ENCODE measurements around the gene QRICH2.
"Not testable (repeated sequence)": the region's sequence is repeated elsewhere in the genome, so short reads cannot be mapped to it uniquely, and the experiment has no call there.

The QRICH2 gene

DNA sequence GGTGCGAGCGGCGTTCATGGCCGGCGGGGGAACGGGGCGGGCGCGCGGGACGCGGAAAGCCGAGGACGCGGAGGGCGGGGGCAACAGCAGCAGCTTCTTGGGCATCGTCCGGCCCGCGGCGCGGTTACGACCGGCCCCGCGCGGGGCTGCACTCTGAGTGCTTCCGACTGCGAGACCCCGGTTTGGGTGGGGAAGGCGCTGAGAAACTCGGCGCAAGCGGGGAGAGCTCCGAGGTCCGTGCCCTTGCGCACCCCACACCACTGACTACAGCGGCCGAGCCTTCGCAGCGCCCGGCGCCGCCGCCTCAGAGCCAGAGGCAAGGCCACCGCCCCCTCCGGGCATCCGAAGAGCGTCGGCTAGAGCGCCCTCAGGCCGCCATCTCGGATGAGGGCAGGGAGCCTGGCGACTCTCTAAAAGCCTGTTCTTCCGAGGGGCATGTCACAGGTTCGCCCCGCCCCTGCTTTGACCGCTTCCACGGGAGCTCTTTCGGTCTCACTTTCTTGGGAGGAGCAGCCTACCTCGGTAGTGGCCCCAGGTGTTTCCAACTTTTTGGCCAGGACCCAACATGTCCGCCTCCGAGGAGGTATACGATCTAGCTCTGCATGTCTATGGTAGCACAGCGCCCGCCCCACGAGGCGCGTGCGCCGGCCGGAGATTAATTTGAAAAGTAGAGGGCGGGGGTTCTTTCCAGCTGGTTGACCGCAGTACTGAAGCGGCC is 45.7 kb upstream of the QRICH2 start, which contains the start of gene PRPSAP1:
TSS of gene PRPSAP1 (minus strand) at position 318 of the 718 bp plus-strand sequence. CDS start at position 105, 213 bp downstream.
- peak; percentile 96 for DNase-seq (ENCODE audit: extremely low read depth, insufficient read length)
- Histone ChIP-seq H3K4me3 (replicated peaks; ENCODE audit: low read depth, low read length) (peak within 1 kb of the TSS; percentile 73), H3K36me3 (ENCODE audit: control insufficient read depth, insufficient read depth, low read length) (no peaks in the 10 kb centered on the region), H3K27me3 (replicated peaks; ENCODE audit: control insufficient read depth, insufficient read depth, low read length) (no peaks in the 10 kb centered on the region)
- TF ChIP-seq CTCF (IDR thresholded peaks at IDR 0.05; ENCODE audit: insufficient read depth, low read length, poor library complexity, severe bottlenecking): no peak

DNA sequence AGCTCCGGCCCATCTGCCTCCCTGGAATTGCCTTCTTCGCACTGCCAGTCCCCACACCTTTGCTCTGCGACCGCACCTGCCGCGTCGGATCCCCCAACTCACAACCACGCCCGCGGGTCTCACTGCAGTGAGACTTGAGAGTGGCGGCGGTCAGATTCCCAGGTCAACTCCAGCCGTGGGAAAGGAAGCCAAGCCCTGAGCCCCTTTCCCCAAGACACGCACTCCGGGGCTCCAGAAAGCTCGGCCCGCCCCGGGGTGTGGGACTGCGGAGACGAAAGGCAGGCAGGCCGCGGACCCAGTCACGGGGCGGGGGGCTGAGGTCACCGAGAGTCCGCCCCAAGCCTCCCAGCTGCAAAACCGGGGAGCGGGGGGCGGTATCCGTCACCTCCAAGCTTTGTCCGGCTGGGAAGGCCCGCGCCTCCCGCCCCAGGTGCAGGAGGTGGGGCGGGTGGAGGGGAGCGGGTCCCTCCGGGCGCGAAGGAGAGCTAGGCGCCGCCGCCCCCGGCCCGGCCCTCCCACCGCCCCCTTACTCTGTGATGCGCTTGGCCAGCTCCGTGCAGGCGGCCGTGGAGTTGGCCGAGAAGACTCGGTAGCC is 45.0 kb upstream of the QRICH2 start:
- peak; percentile 39 for DNase-seq (ENCODE audit: extremely low read depth, insufficient read length)
- TF ChIP-seq CTCF (IDR thresholded peaks at IDR 0.05; ENCODE audit: insufficient read depth, low read length, poor library complexity, severe bottlenecking): no peak
- H3K27me3 ChIP-seq (replicated peaks; ENCODE audit: control insufficient read depth, insufficient read depth, low read length): no peaks in the 10 kb centered on the region
- peak overlapping the region; percentile 73 for H3K4me3 ChIP-seq (replicated peaks; ENCODE audit: low read depth, low read length)
- no peaks in the 10 kb centered on the region for H3K36me3 ChIP-seq (ENCODE audit: control insufficient read depth, insufficient read depth, low read length)

- no peak for DNase-seq (ENCODE audit: extremely low read depth, insufficient read length)
- no peak overlapping the region for H3K4me3 ChIP-seq (replicated peaks; ENCODE audit: low read depth, low read length)
- peaks cover 3% of the 10 kb centered on the region for H3K36me3 ChIP-seq (ENCODE audit: control insufficient read depth, insufficient read depth, low read length)
- TF ChIP-seq CTCF (IDR thresholded peaks at IDR 0.05; ENCODE audit: insufficient read depth, low read length, poor library complexity, severe bottlenecking): no peak
- no peaks in the 10 kb centered on the region for H3K27me3 ChIP-seq (replicated peaks; ENCODE audit: control insufficient read depth, insufficient read depth, low read length)
Measured at GRCh38 chr17:76351526-76352071, 43.5 kb upstream of the QRICH2 start.

DNA sequence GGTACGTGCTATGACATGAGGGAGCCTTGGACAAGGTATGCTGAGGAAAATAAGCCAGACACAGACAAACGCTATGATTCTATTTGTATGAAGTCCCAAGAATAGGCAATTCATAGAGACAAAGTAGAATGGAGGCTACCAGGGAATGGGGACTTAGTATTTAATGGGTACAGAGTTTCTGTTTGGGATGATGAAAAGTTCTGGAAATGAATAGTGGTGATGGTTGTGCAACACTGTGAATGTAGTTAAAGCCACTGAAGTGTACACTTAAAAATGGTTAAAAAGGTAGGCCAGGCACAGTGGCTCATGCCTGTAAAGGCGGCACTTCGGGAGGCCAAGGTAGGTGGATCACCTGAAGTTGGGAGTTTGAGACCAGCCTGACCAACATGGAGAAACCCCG is 42.4 kb upstream of the QRICH2 start:
- DNase-seq (ENCODE audit: extremely low read depth, insufficient read length): no peak
- no peaks in the 10 kb centered on the region for H3K27me3 ChIP-seq (replicated peaks; ENCODE audit: control insufficient read depth, insufficient read depth, low read length)
- TF ChIP-seq CTCF (IDR thresholded peaks at IDR 0.05; ENCODE audit: insufficient read depth, low read length, poor library complexity, severe bottlenecking): no peak
- peaks cover 7% of the 10 kb centered on the region for H3K36me3 ChIP-seq (ENCODE audit: control insufficient read depth, insufficient read depth, low read length)
- no peak overlapping the region for H3K4me3 ChIP-seq (replicated peaks; ENCODE audit: low read depth, low read length)

- not testable (repeated sequence) for H3K27me3 ChIP-seq (replicated peaks; ENCODE audit: control insufficient read depth, insufficient read depth, low read length); DNase-seq (ENCODE audit: extremely low read depth, insufficient read length); H3K4me3 ChIP-seq (replicated peaks; ENCODE audit: low read depth, low read length)
- peaks cover 11% of the 10 kb centered on the region for H3K36me3 ChIP-seq (ENCODE audit: control insufficient read depth, insufficient read depth, low read length)
Measured at GRCh38 chr17:76346936-76347335, 38.9 kb upstream of the QRICH2 start.

DNA sequence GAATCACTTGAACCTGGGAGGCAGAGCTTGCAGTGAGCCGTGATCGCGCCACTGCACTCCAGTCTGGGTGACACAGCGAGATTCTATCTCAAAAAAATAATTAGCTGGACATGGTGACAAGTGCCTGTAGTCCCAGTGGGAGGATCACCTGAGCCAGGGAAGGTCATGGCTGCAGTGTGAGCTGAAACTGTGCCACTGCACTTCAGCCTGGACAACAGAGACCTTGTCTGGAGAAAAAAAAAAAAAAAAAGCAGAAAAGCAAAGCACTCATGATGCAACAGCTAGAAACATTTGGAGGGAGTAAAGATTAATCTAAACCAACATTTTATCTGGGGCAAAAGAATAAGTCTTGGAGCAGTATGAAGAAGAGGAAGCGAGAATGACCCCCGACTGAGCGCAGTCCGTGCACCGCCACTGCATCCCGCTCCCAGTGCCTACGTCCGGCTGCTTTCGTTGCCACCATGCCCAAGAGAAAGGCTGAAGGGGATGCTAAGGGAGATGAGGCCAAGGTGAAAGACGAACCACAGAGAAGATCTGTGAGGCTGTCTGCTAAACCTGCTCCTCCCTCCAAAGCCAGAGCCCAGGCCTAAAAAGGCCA is 37.4 kb upstream of the QRICH2 start:
- H3K4me3 ChIP-seq (replicated peaks; ENCODE audit: low read depth, low read length): no peak overlapping the region
- DNase-seq (ENCODE audit: extremely low read depth, insufficient read length): no peak
- no peak for TF ChIP-seq CTCF (IDR thresholded peaks at IDR 0.05; ENCODE audit: insufficient read depth, low read length, poor library complexity, severe bottlenecking)
- H3K36me3 ChIP-seq (ENCODE audit: control insufficient read depth, insufficient read depth, low read length): peaks cover 11% of the 10 kb centered on the region
- H3K27me3 ChIP-seq (replicated peaks; ENCODE audit: control insufficient read depth, insufficient read depth, low read length): no peaks in the 10 kb centered on the region

Data from GM06990 (cell line).